Tongue (tissue), 2 donors: ENCODE measurements around the gene MRPL58. TPM values are rescaled to one million over a fixed set of nuclear protein-coding genes. Genes with fewer than 3 reads are reported as not detected.

Experiments
- small RNA-seq: library from RNA; depleted of rRNA; stranded (forward); fragments of <200 nt; gene quantifications from one replicate; pipeline ENCODE3, GENCODE V24; 2014; ENCODE audit warnings: low replicate concordance
- total RNA-seq: library from RNA; depleted of rRNA; stranded (reverse); fragments of >200 nt; gene quantifications from one replicate; pipeline ENCODE4 v1.2.3, GENCODE V29; 2014

Gene MRPL58
- total RNA-seq, 1 donor from 2014 or later: 31.5 TPM

Small RNAs within 50 kb of the gene (small RNA-seq; reads per million reads assigned to genes)
- gene AC111186.1 (not detected), gene RN7SL573P (not detected), gene RNU6-362P (not detected)

Other genes with a start within 250 kb of the MRPL58 start
- gene NAT9, start 236.3 kb upstream of the MRPL58 start, total RNA-seq: 30.2 TPM
- 1.6 TPM for gene GRIN2C, start 152.8 kb upstream of the MRPL58 start, total RNA-seq
- gene FDXR, start 139.7 kb upstream of the MRPL58 start, total RNA-seq: 4.3 TPM
- gene FADS6, start 119.0 kb upstream of the MRPL58 start, total RNA-seq: 0.51 TPM
- gene USH1G, start 89.4 kb upstream of the MRPL58 start, total RNA-seq: 2.9 TPM
- gene OTOP2, start 88.4 kb upstream of the MRPL58 start, total RNA-seq: not detected
- 1.4 TPM for gene OTOP3, start 76.8 kb upstream of the MRPL58 start, total RNA-seq
- gene HID1, start 39.9 kb upstream of the MRPL58 start, total RNA-seq: 12.3 TPM
- gene CDR2L, start 25.0 kb upstream of the MRPL58 start, total RNA-seq: 11.4 TPM
- 299 TPM for gene ATP5PD, start 34.3 kb downstream of the MRPL58 start, total RNA-seq
- gene KCTD2, start 34.6 kb downstream of the MRPL58 start, total RNA-seq: 19.8 TPM
- gene SLC16A5, start 75.3 kb downstream of the MRPL58 start, total RNA-seq: 11.5 TPM
- gene ARMC7, start 97.3 kb downstream of the MRPL58 start, total RNA-seq: 3.5 TPM
- 50.8 TPM for gene NT5C, start 119.1 kb downstream of the MRPL58 start, total RNA-seq
- gene JPT1, start 141.8 kb downstream of the MRPL58 start, total RNA-seq: 97.4 TPM
- 64.0 TPM for gene SUMO2, start 170.3 kb downstream of the MRPL58 start, total RNA-seq
- 35.1 TPM for gene NUP85, start 193.0 kb downstream of the MRPL58 start, total RNA-seq
- 21.0 TPM for gene GGA3, start 248.9 kb downstream of the MRPL58 start, total RNA-seq
- gene MRPS7, start 249.2 kb downstream of the MRPL58 start, total RNA-seq: 44.7 TPM